WTC11 (cell line): ENCODE measurements around the gene LRIG3. TPM values are rescaled to one million over a fixed set of nuclear protein-coding genes. Genes with fewer than 3 reads are reported as not detected.
A peak's percentile ranks its signal among the peaks of the same experiment; 100 is the strongest.

Experiments used
- ATAC-seq: fragments of 200-7000 bp; cut with Tn5 transposase; 2 replicates; pipeline ENCODE4 v1.10.0; 2021; ENCODE audit warnings: mild to moderate bottlenecking, moderate library complexity
- CTCF ChIA-PET: fragments of 300-600 bp; sonication (Branson Sonifier 250); formaldehyde crosslinking; loops from one replicate; lab custom pipeline; 2021; ENCODE audit warnings: antibody characterized with exemption; lab: Charles Lee
- POLR2A ChIA-PET: fragments of 350-600 bp; sonication (Branson Sonifier 250); formaldehyde crosslinking; loops from one replicate; lab custom pipeline; 2021; ENCODE audit warnings: antibody characterized with exemption; lab: Charles Lee
- DNase-seq: peaks from one replicate; pipeline ENCODE4 v3.0.0; 2021; ENCODE audit warnings: low spot score
- H3K27ac Mint-ChIP-seq: 2 replicates; pipeline ENCODE4 v1.8.0; 2021; ENCODE audit warnings: mixed read lengths
- H3K27me3 Mint-ChIP-seq: 2 replicates; pipeline ENCODE4 v1.8.0; 2021; ENCODE audit warnings: low read depth, mild to moderate bottlenecking, moderate library complexity, mixed read lengths
- H3K36me3 Mint-ChIP-seq: 2 replicates; pipeline ENCODE4 v1.8.0; 2021; ENCODE audit warnings: mixed read lengths
- H3K4me1 Mint-ChIP-seq: 2 replicates; pipeline ENCODE4 v1.8.0; 2022; ENCODE audit warnings: mixed read lengths
- H3K4me3 Mint-ChIP-seq: 2 replicates; pipeline ENCODE4 v1.8.0; 2021; ENCODE audit warnings: mild to moderate bottlenecking, moderate library complexity, mixed read lengths
- H3K9me3 Mint-ChIP-seq: 2 replicates; pipeline ENCODE4 v1.8.0; 2021; ENCODE audit warnings: mixed read lengths
- ATF3 ChIP-seq: sonication (generic); formaldehyde crosslinking; conservative IDR thresholded peaks from 2 replicates; pipeline ENCODE4 v1.8.1; 2022; ENCODE audit warnings: mild to moderate bottlenecking, missing genetic modification reagents
- CREM ChIP-seq: sonication (generic); formaldehyde crosslinking; IDR thresholded peaks from 2 replicates; pipeline ENCODE4 v1.8.1; 2022; ENCODE audit warnings: mild to moderate bottlenecking, missing genetic modification reagents, moderate library complexity
- E2F1 ChIP-seq: sonication (generic); formaldehyde crosslinking; IDR thresholded peaks from 2 replicates; pipeline ENCODE4 v1.8.0; 2022; ENCODE audit warnings: mild to moderate bottlenecking, missing genetic modification reagents
- GABPB1 ChIP-seq: sonication (generic); formaldehyde crosslinking; IDR thresholded peaks from 2 replicates; pipeline ENCODE4 v1.8.1; 2023; ENCODE audit warnings: mild to moderate bottlenecking, missing genetic modification reagents
- MAX ChIP-seq: sonication (generic); formaldehyde crosslinking; IDR thresholded peaks from 2 replicates; pipeline ENCODE4 v1.8.0; 2022; ENCODE audit warnings: mild to moderate bottlenecking, missing genetic modification reagents
- MLX ChIP-seq: sonication (generic); formaldehyde crosslinking; IDR thresholded peaks from 2 replicates; pipeline ENCODE4 v1.8.1; 2023; ENCODE audit warnings: mild to moderate bottlenecking, missing genetic modification reagents, moderate library complexity
- STAT6 ChIP-seq: sonication (generic); formaldehyde crosslinking; conservative IDR thresholded peaks from 2 replicates; pipeline ENCODE4 v1.8.1; 2023; ENCODE audit warnings: mild to moderate bottlenecking, low read depth, missing genetic modification reagents, moderate library complexity
- ZNF281 ChIP-seq: sonication (generic); formaldehyde crosslinking; IDR thresholded peaks from 2 replicates; pipeline ENCODE4 v1.8.0; 2023; ENCODE audit warnings: mild to moderate bottlenecking, missing genetic modification reagents
- ZNF317 ChIP-seq: sonication (generic); formaldehyde crosslinking; IDR thresholded peaks from 2 replicates; pipeline ENCODE4 v1.8.1; 2023; ENCODE audit warnings: low read depth, mild to moderate bottlenecking, moderate library complexity, missing genetic modification reagents, borderline replicate concordance
- ZNF671 ChIP-seq: fragments of 250-450 bp; sonication (Bioruptor Pico); IDR thresholded peaks from 2 replicates; pipeline ENCODE4 v1.8.0; 2021; ENCODE audit warnings: mild to moderate bottlenecking
- ZSCAN18 ChIP-seq: fragments of 250-450 bp; sonication (Bioruptor Pico); IDR thresholded peaks from 2 replicates; pipeline ENCODE4 v2.1.2; 2022; ENCODE audit warnings: mild to moderate bottlenecking, moderate library complexity
- total RNA-seq: library from RNA; stranded (reverse); gene quantifications from 3 replicates; pipeline ENCODE4 v1.2.3, GENCODE V29; 2021
- TF ChIP-seq, protein P1 (sequence below): sonication (generic); formaldehyde crosslinking; IDR thresholded peaks from 2 replicates; pipeline ENCODE4 v1.8.1; 2022; ENCODE audit warnings: mild to moderate bottlenecking, moderate library complexity, missing genetic modification reagents

Gene LRIG3
- total RNA-seq, 1 experiment from 2014 or later = 13.0 TPM

- POLR2A ChIA-PET = no interaction called here
- ATAC-seq (peak; percentile 85), DNase-seq (peak; percentile 57)
- TF ChIP-seq ATF3 (CRISPR knock-in tag) (no peak), GABPB1 (CRISPR knock-in tag) (no peak), ZNF281 (CRISPR knock-in tag) (0 out of 2 replicates have a peak, but pooled peaks have one; percentile 52), ZSCAN18 (CRISPR knock-in tag) (no peak)
- peaks cover 6% of the 10 kb centered on the region for H3K27me3 Mint-ChIP-seq
- H3K4me1 Mint-ChIP-seq = peaks cover 8% of the 10 kb centered on the region; the same call in 1 of the 2 replicates
- no peak overlapping the region for H3K4me3 Mint-ChIP-seq
- CTCF ChIA-PET = interaction anchor here (1.2 to 1.8 kb wide), 2 partner anchors 22 to 301 kb away, joined by 3 to 4 read pairs; no protein-coding TSS in a partner anchor
- H3K27ac Mint-ChIP-seq = no peak overlapping the region
- peaks cover 28% of the 10 kb centered on the region for H3K9me3 Mint-ChIP-seq
- H3K36me3 Mint-ChIP-seq = peaks cover 12% of the 10 kb centered on the region
Measured at GRCh38 chr12:58841058-58841798, 79.1 kb downstream of the LRIG3 start.

GRCh38 chr12:58833853-58834252 is 86.5 kb downstream of the LRIG3 start:
- ChIA-PET POLR2A (no interaction called here), CTCF (interaction anchor here (1.0 to 1.4 kb wide), 2 partner anchors 15 to 293 kb away, joined by 3 to 5 read pairs; no protein-coding TSS in a partner anchor)
- Mint-ChIP-seq H3K27ac (no peak overlapping the region), H3K4me1 (no peaks in the 10 kb centered on the region), H3K4me3 (no peak overlapping the region), H3K9me3 (peaks cover 18% of the 10 kb centered on the region), H3K27me3 (no peaks in the 10 kb centered on the region), H3K36me3 (peaks cover 5% of the 10 kb centered on the region; the same call in 1 of the 2 replicates)
- no peak for ATAC-seq
- TF ChIP-seq ZNF317 (CRISPR knock-in tag) (no peak), ZNF671 (CRISPR knock-in tag) (no peak), E2F1 (no peak), CREM (CRISPR knock-in tag) (no peak), MLX (CRISPR knock-in tag) (no peak), STAT6 (no peak), MAX (CRISPR knock-in tag) (no peak)
- TF ChIP-seq, protein P1, sequence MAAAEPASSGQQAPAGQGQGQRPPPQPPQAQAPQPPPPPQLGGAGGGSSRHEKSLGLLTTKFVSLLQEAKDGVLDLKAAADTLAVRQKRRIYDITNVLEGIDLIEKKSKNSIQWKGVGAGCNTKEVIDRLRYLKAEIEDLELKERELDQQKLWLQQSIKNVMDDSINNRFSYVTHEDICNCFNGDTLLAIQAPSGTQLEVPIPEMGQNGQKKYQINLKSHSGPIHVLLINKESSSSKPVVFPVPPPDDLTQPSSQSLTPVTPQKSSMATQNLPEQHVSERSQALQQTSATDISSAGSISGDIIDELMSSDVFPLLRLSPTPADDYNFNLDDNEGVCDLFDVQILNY (CRISPR knock-in tag) = no peak
- DNase-seq = no peak
